H1 (cell line): ENCODE data around the gene DLGAP5. TPM values are rescaled to one million over a fixed set of nuclear protein-coding genes. Genes with fewer than 3 reads are reported as not detected.

Experiments
- CHD2 ChIP-seq: IDR thresholded peaks from 2 replicates; pipeline ENCODE4 v1.6.1; 2012; ENCODE audit warnings: low read length, improper control_type of control experiment
- JUN ChIP-seq: IDR thresholded peaks from 2 replicates; pipeline ENCODE4 v1.6.1; 2011; ENCODE audit warnings: low read depth, mild to moderate bottlenecking, improper control_type of control experiment, low read length
- KDM4A ChIP-seq: IDR thresholded peaks from one replicate; pipeline ENCODE4 v1.7.1; 2012; ENCODE audit warnings: low read depth, mild to moderate bottlenecking, moderate library complexity, low read length, inconsistent platforms; ENCODE audit not compliant: severe bottlenecking
- POLR2AphosphoS5 ChIP-seq: IDR thresholded peaks from 2 replicates; pipeline ENCODE4 v1.6.1; 2011; ENCODE audit warnings: low read depth, low read length
- SIX5 ChIP-seq: IDR thresholded peaks from 2 replicates; pipeline ENCODE4 v1.6.1; 2011; ENCODE audit warnings: mild to moderate bottlenecking, low read depth, low read length
- TCF12 ChIP-seq: IDR thresholded peaks from 2 replicates; pipeline ENCODE4 v1.6.1; 2011; ENCODE audit warnings: low read depth, mild to moderate bottlenecking, low read length
- polyA plus RNA-seq, 7 experiments: library from polyadenylated mRNA; depleted of rRNA in 3 of 7; stranded (reverse) in 5 of 7; unstranded in 2 of 7; fragments of >200 nt in 5 of 7; fragments of 200-250 nt in 2 of 7; gene quantifications; 1 replicate in 5 of 7; 2 replicates in 1 of 7; 4 replicates in 1 of 7; pipeline versions ENCODE4 v1.2.1 to v1.2.3, GENCODE V29; 2011 to 2013; ENCODE audit warnings: missing spikeins in 2 of 7, mixed read lengths in 2 of 7
- total RNA-seq: library from RNA; stranded (reverse); fragmentation: NEBNext Ultra II Directional; extraction: Animal tissue kit (Norgen Biotek cat#: 25700); gene quantifications from 2 replicates; pipeline ENCODE4 v1.2.1, GENCODE V29; 2021
- TF ChIP-seq, protein P1 (sequence below): fragments of 300-600 bp; sonication (generic); IDR thresholded peaks from 2 replicates; pipeline ENCODE4 v1.7.1; 2012; ENCODE audit warnings: low read length, moderate library complexity, mild to moderate bottlenecking, inconsistent platforms; ENCODE audit not compliant: insufficient replicate concordance

Gene DLGAP5
- total and polyA plus RNA-seq, 2 of the 8 experiments (the other 6 are each of a cell fraction or from before 2014, with no cell fraction given): 16.9 to 155 TPM

DNA sequence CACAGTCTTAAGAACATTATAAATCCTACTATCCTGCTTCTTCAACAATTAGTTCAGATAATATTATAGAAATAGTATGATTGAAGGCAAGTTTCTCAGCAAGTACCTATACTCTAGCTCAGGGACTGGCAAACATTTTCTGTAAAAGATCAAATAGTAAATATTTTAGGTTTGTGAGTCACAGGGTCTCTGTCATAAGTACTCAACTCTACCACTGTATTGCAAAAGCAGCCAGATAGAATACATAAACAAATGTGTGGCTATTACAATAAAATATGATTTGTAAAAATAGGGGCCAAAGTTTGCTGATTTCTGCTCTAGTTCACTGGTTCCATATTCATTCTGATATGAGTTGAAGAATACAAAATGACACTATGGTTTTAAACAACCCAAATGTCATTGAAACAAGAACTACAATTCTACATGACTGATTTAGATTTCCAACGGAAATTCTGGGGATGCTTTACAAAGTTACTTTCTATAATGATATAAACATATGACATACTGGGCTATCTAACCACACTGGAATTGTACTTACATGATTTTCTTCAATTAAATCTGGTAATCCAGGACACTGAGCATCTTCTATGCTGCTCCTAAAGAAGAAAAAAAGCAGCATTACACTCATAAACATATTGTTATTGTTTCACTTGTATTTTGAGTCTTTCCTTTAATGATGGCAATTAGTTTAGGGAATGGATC lies 39.2 kb downstream of the DLGAP5 start (continued):
- TF ChIP-seq, protein P1, sequence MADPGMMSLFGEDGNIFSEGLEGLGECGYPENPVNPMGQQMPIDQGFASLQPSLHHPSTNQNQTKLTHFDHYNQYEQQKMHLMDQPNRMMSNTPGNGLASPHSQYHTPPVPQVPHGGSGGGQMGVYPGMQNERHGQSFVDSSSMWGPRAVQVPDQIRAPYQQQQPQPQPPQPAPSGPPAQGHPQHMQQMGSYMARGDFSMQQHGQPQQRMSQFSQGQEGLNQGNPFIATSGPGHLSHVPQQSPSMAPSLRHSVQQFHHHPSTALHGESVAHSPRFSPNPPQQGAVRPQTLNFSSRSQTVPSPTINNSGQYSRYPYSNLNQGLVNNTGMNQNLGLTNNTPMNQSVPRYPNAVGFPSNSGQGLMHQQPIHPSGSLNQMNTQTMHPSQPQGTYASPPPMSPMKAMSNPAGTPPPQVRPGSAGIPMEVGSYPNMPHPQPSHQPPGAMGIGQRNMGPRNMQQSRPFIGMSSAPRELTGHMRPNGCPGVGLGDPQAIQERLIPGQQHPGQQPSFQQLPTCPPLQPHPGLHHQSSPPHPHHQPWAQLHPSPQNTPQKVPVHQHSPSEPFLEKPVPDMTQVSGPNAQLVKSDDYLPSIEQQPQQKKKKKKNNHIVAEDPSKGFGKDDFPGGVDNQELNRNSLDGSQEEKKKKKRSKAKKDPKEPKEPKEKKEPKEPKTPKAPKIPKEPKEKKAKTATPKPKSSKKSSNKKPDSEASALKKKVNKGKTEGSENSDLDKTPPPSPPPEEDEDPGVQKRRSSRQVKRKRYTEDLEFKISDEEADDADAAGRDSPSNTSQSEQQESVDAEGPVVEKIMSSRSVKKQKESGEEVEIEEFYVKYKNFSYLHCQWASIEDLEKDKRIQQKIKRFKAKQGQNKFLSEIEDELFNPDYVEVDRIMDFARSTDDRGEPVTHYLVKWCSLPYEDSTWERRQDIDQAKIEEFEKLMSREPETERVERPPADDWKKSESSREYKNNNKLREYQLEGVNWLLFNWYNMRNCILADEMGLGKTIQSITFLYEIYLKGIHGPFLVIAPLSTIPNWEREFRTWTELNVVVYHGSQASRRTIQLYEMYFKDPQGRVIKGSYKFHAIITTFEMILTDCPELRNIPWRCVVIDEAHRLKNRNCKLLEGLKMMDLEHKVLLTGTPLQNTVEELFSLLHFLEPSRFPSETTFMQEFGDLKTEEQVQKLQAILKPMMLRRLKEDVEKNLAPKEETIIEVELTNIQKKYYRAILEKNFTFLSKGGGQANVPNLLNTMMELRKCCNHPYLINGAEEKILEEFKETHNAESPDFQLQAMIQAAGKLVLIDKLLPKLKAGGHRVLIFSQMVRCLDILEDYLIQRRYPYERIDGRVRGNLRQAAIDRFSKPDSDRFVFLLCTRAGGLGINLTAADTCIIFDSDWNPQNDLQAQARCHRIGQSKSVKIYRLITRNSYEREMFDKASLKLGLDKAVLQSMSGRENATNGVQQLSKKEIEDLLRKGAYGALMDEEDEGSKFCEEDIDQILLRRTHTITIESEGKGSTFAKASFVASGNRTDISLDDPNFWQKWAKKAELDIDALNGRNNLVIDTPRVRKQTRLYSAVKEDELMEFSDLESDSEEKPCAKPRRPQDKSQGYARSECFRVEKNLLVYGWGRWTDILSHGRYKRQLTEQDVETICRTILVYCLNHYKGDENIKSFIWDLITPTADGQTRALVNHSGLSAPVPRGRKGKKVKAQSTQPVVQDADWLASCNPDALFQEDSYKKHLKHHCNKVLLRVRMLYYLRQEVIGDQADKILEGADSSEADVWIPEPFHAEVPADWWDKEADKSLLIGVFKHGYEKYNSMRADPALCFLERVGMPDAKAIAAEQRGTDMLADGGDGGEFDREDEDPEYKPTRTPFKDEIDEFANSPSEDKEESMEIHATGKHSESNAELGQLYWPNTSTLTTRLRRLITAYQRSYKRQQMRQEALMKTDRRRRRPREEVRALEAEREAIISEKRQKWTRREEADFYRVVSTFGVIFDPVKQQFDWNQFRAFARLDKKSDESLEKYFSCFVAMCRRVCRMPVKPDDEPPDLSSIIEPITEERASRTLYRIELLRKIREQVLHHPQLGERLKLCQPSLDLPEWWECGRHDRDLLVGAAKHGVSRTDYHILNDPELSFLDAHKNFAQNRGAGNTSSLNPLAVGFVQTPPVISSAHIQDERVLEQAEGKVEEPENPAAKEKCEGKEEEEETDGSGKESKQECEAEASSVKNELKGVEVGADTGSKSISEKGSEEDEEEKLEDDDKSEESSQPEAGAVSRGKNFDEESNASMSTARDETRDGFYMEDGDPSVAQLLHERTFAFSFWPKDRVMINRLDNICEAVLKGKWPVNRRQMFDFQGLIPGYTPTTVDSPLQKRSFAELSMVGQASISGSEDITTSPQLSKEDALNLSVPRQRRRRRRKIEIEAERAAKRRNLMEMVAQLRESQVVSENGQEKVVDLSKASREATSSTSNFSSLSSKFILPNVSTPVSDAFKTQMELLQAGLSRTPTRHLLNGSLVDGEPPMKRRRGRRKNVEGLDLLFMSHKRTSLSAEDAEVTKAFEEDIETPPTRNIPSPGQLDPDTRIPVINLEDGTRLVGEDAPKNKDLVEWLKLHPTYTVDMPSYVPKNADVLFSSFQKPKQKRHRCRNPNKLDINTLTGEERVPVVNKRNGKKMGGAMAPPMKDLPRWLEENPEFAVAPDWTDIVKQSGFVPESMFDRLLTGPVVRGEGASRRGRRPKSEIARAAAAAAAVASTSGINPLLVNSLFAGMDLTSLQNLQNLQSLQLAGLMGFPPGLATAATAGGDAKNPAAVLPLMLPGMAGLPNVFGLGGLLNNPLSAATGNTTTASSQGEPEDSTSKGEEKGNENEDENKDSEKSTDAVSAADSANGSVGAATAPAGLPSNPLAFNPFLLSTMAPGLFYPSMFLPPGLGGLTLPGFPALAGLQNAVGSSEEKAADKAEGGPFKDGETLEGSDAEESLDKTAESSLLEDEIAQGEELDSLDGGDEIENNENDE: no peak
- no peak for TF ChIP-seq KDM4A
- TF ChIP-seq JUN: no peak
- no peak for TF ChIP-seq CHD2
- TF ChIP-seq POLR2AphosphoS5: no peak
- no peak for TF ChIP-seq SIX5
- TF ChIP-seq TCF12: no peak
